ENCODE data around the gene RGL2. TPM values are rescaled to one million over a fixed set of nuclear protein-coding genes. Genes with fewer than 3 reads are reported as not detected.

Gene RGL2
- total and polyA plus RNA-seq, 2 of the 13 experiments (the other 11 are each of a cell fraction or from before 2014, with no cell fraction given) = 22.9 to 47.4 TPM

DNA sequence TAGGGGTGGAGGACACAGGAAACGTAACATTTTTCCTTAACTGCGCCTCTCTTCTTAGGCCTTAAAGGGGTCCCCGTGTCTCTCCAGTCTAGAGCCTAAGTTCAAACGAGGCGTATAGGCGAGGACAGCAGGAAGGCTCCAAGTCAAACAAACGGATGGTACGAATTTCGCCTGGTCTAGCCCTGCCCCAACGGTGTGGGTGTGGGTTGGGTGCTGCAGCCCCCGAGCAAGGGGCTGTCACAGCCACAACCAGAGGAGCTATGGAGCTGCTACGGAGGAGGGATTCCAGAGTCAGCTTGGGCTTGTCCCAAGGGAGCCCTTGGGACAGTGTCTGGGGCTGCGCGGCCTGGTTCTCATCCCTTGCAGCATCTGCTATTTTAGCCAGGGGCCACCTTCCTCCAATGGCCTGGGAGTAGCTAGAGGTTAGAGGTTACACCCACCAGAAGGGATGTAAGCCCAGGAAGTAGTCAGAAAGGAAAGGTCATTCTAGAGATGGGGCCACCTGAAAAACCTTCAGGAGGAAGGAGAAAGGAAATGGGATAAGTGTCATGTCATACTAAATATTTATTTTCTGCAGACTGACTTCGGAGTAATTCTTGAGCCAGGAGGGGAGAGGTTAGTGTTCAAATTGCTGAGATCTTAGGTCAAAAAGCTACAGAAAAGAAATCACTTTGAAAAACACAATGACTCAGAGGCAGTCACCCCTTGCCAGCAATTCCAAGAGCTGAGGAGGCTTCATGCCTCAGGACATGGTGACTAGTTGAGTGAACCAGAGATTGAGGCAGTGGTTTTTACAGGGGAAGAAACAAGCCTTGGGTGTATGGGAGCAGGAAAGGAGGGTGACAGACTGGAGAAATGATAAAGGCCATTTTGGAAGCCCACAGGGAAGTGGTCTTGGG lies 48.8 kb downstream of the RGL2 start (continued):
- TF ChIP-seq IKZF4 (CRISPR knock-in tag; IDR thresholded peaks at IDR 0.05; ENCODE audit: borderline replicate concordance, low read depth, not compliant biosample characterization) (no peak), ZSCAN20 (CRISPR knock-in tag; IDR thresholded peaks at IDR 0.05; ENCODE audit: borderline replicate concordance) (0 out of 2 replicates have a peak, but pooled peaks have one; percentile 17), KIAA2018 (CRISPR knock-in tag; IDR thresholded peaks at IDR 0.05; ENCODE audit: borderline replicate concordance) (0 out of 2 replicates have a peak, but pooled peaks have one; percentile 39), ARHGAP35 (CRISPR knock-in tag; IDR thresholded peaks at IDR 0.05; ENCODE audit: borderline replicate concordance) (peak; percentile 45; the same call in 1 of the 2 replicates), RXRA (CRISPR knock-in tag; IDR thresholded peaks at IDR 0.05) (no peak), PRMT3 (CRISPR knock-in tag; IDR thresholded peaks at IDR 0.05; ENCODE audit: borderline replicate concordance, low read depth) (no peak), NKX3-1 (CRISPR knock-in tag; IDR thresholded peaks at IDR 0.05) (peak; percentile 14; the same call in 1 of the 2 replicates), EEA1 (CRISPR knock-in tag; IDR thresholded peaks at IDR 0.05; ENCODE audit: borderline replicate concordance) (peak; percentile 37; the same call in 1 of the 2 replicates), ZNF724P (CRISPR knock-in tag; IDR thresholded peaks at IDR 0.05; ENCODE audit: borderline replicate concordance) (peak; percentile 4; the same call in 1 of the 2 replicates), ZNF883 (CRISPR knock-in tag; IDR thresholded peaks at IDR 0.05; ENCODE audit: not compliant biosample characterization) (peak; percentile 30), ZNF737 (CRISPR knock-in tag; IDR thresholded peaks at IDR 0.05; ENCODE audit: borderline replicate concordance) (0 out of 2 replicates have a peak, but pooled peaks have one; percentile 68), ZNF598 (CRISPR knock-in tag; IDR thresholded peaks at IDR 0.05; ENCODE audit: borderline replicate concordance) (0 out of 2 replicates have a peak, but pooled peaks have one; percentile 9), ZBTB7A (CRISPR knock-in tag; IDR thresholded peaks at IDR 0.05) (0 out of 2 replicates have a peak, but pooled peaks have one; percentile 65), ZNF788 (CRISPR knock-in tag; IDR thresholded peaks at IDR 0.05; ENCODE audit: borderline replicate concordance) (0 out of 2 replicates have a peak, but pooled peaks have one; percentile 1)
- TF ChIP-seq, protein P1, sequence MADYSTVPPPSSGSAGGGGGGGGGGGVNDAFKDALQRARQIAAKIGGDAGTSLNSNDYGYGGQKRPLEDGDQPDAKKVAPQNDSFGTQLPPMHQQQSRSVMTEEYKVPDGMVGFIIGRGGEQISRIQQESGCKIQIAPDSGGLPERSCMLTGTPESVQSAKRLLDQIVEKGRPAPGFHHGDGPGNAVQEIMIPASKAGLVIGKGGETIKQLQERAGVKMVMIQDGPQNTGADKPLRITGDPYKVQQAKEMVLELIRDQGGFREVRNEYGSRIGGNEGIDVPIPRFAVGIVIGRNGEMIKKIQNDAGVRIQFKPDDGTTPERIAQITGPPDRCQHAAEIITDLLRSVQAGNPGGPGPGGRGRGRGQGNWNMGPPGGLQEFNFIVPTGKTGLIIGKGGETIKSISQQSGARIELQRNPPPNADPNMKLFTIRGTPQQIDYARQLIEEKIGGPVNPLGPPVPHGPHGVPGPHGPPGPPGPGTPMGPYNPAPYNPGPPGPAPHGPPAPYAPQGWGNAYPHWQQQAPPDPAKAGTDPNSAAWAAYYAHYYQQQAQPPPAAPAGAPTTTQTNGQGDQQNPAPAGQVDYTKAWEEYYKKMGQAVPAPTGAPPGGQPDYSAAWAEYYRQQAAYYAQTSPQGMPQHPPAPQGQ (CRISPR knock-in tag; IDR thresholded peaks at IDR 0.05; ENCODE audit: borderline replicate concordance) = 0 out of 2 replicates have a peak, but pooled peaks have one; percentile 32
- TF ChIP-seq, protein P2, sequence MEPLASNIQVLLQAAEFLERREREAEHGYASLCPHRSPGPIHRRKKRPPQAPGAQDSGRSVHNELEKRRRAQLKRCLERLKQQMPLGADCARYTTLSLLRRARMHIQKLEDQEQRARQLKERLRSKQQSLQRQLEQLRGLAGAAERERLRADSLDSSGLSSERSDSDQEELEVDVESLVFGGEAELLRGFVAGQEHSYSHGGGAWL (CRISPR knock-in tag; IDR thresholded peaks at IDR 0.05) = no peak

Data from HepG2 (cell line).